GM12892 (cell line): ENCODE results near the gene POLR2H.

Experiments
- POLR2A ChIP-seq: IDR thresholded peaks from 2 replicates; pipeline ENCODE4 v1.6.1; 2011; ENCODE audit warnings: low read depth, low read length, control low read depth
- POLR2AphosphoS5 ChIP-seq: IDR thresholded peaks from 2 replicates; pipeline ENCODE4 v1.6.1; 2011; ENCODE audit warnings: low read depth, low read length, control low read depth
- TAF1 ChIP-seq: IDR thresholded peaks from 2 replicates; pipeline ENCODE4 v1.6.1; 2011; ENCODE audit warnings: low read depth, mild to moderate bottlenecking, control low read depth, low read length, borderline replicate concordance

DNA sequence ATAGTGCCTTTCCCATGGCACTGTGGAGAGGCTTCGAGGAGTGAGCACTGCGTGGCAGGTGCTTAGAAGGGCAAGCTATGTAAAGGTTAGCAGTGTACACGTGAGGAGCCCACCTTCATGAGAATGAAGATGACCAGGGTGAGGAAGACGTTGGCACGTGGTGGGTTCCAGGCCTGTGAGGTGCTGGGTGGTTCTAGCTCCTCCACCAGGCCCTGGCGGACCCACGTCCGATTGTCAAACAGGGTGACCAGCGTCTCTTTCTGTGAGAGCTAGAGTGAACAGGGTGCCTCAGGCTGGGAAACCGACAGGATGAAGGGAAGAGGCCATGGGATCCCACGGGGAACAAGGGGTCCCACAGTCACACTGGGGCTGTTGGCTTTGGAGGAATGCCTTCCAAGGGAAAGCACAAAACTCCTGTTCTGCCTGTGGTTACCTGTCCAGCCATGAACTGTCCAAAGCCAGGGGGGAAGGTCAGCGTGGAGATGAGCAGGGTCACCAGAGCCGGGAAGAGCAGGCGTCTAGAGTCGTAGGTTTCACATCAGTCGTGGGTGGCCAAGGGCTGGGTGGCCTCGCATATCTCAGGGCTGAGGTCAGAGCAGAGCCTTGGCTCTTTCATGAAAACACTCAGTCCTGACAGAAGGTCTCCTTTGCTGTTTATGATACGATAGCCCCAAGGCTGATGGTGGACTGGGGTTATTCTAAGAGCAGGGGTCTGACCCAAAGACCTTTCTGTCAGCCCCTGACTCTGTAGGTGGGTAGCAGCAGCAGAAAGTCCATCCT lies 6.1 kb upstream of the POLR2H start:
- TF ChIP-seq POLR2A = no peak
- TF ChIP-seq TAF1 = no peak
- TF ChIP-seq POLR2AphosphoS5 = no peak
